Measurements from ENCODE around the gene GAS7.

DNA sequence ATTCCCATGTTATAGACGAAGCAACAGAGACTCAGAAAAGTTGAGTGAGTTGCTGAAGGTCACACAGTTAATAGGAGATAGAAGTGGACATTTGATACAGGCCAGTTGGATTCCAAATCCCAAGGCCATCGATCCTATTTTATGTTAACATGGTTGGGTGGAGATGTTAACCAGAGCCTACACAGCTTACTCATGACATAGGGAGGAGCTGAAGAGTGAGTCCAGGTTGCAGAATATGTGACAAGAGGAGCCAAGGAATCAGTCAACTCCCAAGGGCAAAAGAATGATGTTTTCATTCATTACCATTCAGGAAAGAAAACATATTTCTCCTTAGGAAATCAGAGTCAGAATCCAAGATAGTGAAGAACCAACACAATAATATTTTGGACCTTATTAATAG lies 40.3 kb upstream of the GAS7 start:
- TF ChIP-seq POLR2AphosphoS5 (IDR thresholded peaks at IDR 0.05; ENCODE audit: low read depth) (no peak), GABPA (IDR thresholded peaks at IDR 0.05; ENCODE audit: low read depth) (no peak)
- TF ChIP-seq, protein P1, sequence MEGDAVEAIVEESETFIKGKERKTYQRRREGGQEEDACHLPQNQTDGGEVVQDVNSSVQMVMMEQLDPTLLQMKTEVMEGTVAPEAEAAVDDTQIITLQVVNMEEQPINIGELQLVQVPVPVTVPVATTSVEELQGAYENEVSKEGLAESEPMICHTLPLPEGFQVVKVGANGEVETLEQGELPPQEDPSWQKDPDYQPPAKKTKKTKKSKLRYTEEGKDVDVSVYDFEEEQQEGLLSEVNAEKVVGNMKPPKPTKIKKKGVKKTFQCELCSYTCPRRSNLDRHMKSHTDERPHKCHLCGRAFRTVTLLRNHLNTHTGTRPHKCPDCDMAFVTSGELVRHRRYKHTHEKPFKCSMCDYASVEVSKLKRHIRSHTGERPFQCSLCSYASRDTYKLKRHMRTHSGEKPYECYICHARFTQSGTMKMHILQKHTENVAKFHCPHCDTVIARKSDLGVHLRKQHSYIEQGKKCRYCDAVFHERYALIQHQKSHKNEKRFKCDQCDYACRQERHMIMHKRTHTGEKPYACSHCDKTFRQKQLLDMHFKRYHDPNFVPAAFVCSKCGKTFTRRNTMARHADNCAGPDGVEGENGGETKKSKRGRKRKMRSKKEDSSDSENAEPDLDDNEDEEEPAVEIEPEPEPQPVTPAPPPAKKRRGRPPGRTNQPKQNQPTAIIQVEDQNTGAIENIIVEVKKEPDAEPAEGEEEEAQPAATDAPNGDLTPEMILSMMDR (IDR thresholded peaks at IDR 0.05; ENCODE audit: insufficient read depth, low read length), result no peak
- TF ChIP-seq, protein P2, sequence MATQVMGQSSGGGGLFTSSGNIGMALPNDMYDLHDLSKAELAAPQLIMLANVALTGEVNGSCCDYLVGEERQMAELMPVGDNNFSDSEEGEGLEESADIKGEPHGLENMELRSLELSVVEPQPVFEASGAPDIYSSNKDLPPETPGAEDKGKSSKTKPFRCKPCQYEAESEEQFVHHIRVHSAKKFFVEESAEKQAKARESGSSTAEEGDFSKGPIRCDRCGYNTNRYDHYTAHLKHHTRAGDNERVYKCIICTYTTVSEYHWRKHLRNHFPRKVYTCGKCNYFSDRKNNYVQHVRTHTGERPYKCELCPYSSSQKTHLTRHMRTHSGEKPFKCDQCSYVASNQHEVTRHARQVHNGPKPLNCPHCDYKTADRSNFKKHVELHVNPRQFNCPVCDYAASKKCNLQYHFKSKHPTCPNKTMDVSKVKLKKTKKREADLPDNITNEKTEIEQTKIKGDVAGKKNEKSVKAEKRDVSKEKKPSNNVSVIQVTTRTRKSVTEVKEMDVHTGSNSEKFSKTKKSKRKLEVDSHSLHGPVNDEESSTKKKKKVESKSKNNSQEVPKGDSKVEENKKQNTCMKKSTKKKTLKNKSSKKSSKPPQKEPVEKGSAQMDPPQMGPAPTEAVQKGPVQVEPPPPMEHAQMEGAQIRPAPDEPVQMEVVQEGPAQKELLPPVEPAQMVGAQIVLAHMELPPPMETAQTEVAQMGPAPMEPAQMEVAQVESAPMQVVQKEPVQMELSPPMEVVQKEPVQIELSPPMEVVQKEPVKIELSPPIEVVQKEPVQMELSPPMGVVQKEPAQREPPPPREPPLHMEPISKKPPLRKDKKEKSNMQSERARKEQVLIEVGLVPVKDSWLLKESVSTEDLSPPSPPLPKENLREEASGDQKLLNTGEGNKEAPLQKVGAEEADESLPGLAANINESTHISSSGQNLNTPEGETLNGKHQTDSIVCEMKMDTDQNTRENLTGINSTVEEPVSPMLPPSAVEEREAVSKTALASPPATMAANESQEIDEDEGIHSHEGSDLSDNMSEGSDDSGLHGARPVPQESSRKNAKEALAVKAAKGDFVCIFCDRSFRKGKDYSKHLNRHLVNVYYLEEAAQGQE (IDR thresholded peaks at IDR 0.05; ENCODE audit: insufficient replicate concordance, low read depth), result no peak
